ENCODE data around the gene DOCK1.
"Not testable (repeated sequence)": the region's sequence is repeated elsewhere in the genome, so short reads cannot be mapped to it uniquely, and the experiment has no call there.

DOCK1 gene

DNA sequence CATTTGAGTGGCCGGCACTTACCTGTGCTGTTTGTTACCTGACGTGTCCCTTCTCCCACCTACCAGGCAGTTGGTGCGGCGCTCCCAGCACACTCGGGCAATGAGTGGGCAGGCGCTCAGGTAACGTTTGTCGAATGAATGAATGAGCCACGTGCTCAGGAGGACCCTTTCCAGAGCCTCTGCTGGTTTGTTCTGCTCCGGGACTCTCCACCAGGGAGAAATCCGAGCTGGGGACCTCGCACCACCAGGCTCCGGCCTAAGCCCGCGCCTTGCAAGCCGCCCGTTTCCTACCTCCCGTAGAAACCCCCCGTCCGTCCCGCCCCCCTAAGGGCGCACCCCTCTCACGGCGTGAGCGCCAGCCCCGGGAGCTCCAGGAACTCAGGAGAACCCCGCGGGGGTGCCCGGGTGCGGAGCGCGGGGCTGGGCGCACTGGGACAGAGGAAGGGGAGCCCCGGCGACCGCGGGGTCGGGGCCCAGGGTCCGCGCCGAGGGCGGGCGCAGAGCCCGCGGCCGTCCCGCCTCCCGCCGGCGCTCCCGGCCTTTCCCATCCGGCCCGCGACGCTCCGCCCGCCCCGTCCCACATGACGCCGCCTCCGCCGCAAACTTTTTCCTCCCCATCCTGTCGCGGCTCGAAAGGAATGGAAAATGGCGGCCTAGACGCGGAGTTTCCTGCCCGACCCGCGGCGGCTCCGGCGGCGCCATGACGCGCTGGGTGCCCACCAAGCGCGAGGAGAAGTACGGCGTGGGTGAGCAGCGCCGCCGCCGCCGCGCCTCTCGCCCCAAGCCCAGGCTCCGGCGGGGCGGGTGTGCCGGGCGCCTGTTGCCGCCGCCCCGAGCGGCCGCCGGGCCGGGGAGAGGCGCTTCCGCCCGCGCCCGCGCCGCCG, at the start of gene DOCK1:
Gene DOCK1, plus strand, starts transcription at position 611 of the 884 bp plus-strand sequence. Its CDS starts 90 bp downstream, at position 701.
- no peak for DNase-seq

DNA sequence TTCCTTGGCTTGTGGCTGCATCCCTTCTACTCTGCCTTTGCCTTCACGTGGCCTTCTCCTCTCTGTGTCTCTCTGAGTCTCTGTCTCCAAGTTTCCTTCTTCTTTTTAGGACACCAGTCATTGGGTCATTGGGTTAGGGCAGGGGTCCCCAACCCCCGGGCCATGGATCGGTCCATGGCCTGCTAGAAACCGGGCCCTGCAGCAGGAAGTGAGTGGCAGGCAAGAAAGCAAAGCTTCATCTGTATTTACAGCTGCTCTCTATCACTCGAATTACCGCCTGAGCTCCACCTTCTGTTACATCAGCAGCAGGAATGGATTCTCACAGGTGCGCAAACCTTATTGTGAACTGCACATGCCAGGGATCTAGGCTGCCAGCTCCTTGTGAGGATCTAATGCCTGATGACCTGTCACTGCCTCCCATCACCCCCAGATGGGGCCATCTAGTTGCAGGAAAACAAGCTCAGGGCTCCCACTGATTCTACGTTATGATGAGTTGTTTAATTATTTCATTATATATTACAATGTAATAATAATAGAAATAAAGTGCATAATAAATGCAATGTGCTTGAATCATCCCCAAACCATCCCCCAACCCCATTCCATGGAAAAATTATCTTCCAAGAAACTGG, 47.9 kb upstream of the DOCK1 start:
- DNase-seq, result no peak

DNA sequence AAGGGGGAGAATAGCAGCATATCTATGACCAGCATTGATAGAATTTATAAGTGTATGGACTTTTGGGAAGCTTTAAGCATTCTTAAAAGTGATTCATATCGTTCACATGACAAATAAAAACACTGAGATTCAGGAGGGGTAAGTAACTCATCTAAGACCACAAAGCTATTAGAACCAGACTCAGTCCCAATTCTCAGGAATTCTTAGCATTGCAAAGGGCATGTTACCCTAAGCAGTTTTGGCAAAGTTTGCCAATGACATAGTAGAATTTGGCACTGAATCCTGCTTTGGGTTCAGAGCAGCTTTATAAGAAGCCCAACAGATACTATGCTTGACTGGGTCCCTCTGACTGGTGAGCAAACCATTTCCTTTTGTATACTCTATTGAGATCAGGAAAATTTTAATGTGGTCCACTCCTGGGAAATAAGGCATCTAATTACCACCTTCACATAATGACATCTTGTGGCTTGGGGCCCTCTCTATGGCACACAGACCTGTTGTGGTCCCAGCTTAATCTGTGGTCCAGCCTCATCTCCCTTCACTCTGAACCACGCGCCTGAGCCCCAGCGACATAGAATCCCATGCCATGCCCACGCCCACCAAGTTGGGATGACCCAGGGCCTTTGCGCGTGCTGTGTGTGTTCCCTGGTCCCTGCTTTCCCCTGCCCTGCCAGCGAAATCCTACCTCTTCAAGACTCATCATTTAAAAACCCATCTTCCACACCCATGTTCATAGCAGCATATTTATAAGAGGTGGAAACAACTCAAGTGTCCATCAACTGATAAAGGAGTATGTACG, 37.5 kb upstream of the DOCK1 start:
- DNase-seq, result no peak

DNA sequence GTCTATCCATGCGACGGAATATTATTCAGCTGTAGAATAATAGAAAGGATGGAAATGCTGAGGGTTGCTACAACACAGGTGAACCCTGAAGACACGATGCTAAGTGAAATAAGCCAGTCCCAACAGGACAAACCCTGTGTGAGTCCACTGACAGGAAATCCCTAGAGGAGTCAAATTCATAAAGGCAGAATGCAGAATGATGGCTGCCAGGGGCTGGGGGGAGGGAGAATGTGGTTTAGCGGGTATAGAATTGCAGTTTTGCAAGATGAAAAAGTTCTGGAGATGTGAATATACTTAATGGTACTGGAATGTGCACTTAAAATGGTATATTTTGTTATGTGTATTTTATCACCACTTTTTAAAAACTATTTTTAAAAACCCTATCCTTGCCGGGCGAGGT, 36.9 kb upstream of the DOCK1 start:
- no peak for DNase-seq

DNA sequence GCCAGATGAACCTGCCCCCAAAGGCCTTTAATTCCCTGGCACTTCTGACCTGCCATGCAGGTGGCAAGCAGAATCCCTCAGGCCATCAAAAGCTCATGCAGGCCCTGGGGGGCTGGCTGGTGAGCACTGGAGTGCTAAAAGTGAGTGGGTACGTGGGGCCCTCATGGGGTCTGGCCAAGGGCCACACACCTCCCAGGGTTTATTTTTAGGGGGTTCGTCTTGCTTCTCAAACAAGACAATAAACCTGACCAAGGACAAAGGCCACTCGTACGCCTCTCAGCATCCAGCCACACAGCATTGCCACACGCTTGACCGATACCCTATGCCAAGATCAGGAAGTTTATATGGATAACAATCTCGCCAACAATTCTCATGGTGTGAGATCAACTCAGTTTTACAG, 33.1 kb upstream of the DOCK1 start:
- no peak for DNase-seq

DNA sequence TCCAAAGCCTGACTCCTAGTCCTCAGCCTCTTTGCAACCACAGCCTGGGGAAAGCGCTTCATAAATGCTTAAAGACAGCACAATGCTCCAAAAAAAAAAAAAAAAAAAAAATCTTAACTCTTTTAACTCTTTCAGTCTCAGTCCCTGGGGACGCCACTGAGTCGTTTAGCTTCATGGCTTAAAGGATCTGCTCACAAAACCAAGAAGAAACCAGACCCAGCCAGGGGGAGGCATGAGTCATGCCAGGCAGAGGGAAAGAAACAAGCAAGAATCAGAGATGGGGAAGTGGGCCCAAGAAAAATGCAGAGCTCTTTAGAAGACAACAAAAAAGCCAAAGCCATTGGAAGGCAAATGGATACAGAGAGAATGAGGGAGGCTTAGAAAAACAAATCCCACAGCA, 32.5 kb upstream of the DOCK1 start:
- DNase-seq, result no peak

DNA sequence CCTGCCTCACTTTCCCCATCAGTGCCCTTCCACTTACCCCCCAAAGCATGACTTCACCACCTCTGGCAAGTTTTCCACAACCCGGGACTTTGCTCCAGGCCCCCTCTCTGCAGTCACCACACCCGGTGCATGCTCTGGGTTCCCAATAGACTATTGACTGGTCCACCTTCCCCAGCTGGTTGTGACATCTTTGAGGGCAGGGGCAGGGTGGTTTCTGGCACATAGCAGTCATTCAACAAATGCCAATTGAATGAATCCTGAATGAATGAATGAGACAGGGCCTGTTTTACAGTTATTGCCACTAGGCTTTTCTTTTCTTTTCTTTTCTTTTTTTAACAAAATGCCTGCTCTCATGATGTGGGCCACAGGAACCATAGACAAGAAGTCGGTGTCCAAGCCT, 28.8 kb upstream of the DOCK1 start:
- DNase-seq, result no peak

DNA sequence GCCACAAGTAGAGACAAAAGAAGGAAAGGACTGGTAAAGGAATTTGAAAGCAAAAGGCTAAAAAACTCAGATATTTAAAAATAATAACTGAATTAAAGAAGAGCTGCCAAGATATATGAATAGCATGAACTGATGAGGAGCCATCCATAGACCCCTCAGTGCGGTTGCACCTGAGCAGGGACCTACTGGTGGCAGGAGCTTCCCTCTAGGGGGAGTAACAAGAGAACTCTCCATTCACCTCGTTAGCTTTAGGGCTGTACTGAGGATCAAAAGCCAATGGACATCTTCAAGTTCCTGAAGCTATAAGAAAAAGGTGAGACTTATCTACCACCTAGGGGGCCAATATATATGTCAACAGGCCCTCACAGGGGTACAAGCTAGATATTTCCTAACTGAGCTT, 27.8 kb upstream of the DOCK1 start:
- no peak for DNase-seq

DNA sequence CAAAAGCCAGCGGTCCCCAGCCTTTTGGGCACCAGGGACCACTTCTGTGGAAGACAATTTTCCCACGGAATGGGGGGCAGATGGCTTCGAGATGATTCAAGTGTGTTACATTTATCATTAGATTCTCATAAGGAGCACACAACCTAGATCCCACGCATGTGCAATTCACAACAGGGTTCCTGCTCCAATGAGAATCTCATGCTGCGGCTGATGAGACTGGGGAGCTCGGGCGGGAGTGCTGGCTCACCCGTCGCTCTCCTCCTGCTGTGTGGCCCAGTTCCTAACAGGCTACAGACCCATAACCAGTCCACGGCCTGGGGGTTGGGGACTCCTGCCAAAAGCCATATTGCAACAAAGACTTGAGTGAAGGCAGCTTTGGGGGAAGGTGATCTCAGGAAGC, 26.6 kb upstream of the DOCK1 start:
- DNase-seq, result no peak

DNA sequence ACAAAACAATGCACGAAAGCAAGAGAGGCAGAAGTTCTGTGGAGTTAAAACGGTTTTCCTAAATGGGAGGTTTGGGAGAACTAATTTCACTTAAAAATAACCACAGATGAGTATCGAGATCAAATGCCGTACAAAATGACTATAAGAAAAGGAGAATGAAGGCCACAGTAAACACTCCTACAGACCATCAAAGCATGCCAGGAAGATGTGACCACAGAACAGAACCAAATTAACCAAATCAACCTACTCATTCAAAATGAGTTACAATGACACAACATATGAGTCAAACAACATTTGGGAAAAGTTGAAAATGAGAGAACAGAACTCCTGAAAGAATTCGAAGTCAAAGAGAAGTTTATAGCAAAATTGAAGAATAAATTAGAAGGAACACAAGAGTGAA, 24.3 kb upstream of the DOCK1 start:
- DNase-seq, result no peak

DNA sequence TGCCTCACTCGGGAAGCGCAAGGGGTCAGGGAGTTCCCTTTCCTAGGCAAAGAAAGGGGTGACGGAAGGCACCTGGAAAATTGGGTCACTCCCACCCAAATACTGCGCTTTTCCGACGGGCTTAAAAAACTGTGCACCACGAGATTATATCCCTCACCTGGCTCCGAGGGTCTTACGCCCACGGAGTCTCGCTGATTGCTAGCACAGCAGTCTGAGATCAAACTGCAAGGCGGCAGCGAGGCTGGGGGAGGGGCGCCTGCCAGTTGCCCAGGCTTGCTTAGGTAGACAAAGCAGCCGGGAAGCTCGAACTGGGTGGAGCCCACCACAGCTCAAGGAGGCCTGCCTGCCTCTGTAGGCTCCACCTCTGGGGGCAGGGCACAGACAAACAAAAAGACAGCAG, 23.2 kb upstream of the DOCK1 start:
- not testable (repeated sequence) for DNase-seq

DNA sequence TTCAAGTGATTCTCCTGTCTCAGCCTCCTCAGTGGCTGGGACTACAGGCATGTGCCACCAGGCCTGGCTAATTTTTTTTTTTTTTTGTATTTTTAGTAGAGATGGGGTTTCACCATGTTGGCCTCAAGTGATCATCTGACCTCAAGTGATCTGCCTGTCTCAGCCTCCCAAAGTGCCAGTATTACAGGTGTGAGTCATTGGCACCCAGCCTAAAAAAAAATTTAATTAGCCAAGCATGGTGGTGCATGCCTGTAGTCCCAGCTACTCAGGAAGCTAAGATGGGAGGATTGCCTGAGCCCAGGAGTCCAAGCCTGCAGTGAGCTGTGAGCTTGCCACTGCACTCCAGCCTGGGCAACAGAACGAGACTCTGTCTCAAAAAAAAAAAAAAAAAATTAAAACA, 16.8 kb upstream of the DOCK1 start:
- DNase-seq, result not testable (repeated sequence)

DNA sequence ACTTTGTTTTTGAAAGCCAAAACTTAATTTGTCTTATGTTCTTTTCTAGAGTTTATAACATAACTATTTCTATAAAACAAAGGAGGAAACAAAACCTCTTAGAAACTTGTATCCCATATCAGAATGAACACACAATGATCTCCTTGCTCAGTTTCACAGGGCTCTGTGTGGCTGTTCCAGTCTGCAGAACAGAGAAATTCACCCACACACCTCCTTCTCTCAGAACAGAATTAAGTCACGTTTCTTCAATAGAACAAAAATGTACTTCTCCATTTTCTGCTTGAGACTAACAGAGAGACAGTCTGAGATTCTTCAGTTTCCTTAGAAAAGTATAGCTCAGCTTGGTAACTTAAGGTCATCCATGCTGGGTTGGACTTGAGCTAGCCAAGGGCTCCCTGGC, 15.8 kb upstream of the DOCK1 start:
- DNase-seq, result no peak

DNA sequence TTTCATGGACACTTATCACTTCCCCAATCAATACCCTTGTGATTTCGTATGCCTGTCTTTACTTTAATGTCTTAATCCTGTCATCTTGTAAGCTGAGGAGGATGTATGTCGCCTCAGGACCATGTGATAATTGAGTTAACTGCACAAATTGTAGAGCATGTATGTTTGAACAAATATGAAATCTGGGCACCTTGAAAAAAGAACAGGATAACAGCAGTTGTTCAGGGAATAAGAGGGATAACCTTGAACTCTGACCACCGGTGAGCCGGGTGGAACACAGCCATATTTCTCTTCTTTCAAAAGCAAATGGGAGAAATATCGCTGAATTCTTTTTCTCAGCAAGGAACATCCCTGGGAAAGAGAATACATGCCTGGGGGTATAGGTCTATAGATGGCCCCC, 14.4 kb upstream of the DOCK1 start:
- DNase-seq, result not testable (repeated sequence)

DNA sequence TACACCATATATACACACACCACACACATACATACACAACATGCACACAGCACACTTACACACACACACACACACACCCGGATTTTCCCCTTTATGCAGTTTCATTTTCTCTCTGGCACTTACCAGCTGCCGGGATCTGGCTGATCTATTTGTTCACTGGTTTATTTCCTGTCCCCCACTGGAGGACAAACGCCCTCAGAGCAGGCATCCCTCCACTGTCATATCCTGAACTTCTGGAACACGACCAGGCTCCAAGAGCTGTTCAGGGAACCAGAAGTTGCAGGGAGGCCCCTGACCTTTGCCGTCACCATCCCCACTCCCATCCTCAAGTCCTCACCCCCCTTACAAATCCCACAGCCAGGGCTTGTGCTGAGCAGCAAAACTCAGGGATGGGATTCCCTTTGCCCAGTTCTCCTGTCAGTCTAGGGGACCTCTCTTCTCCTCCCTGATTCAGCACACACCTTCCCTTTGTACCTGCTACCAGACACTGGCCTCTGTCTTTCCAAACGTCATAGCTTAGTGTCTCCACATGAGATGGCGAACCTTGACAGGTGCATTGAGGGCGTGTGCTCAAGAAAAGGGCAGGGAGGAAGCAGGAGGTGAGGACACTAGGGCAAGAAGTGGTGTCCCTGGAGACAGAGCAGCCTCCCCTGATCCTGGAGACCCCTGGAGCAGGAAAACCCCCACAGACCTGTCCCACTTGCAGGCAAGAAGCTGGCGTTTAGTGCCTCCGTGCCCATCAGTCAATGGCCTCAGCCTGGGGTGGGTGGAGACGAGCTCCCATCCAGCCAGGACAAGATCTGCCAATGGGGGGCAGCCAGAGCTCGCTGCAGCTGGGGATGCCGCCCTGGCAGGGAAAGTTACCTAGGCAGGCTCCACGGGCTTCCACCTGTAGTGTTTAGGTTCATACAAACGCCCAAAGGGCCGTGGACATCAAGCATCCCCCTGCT, 12.7 kb upstream of the DOCK1 start:
- no peak for DNase-seq

DNA sequence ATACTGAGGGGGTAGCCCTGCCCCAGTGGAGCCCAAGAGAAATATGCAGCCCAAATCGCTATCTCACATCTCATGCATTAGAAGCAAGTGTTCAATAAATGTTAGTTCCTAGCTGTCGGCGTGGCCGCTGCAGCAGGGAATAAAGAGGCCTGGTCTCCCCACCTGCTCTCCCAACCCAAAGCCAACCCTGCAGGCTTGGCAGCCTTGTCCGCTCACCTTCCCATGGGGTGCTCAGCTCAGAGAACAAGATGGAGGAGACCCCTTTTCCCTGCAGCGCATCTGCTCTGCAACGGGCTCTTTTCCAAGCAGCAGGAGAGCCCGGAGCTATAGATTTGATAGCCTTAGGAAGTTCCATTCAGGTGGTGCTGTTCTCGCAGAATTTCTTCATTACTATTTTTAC, 12.0 kb upstream of the DOCK1 start:
- no peak for DNase-seq

DNA sequence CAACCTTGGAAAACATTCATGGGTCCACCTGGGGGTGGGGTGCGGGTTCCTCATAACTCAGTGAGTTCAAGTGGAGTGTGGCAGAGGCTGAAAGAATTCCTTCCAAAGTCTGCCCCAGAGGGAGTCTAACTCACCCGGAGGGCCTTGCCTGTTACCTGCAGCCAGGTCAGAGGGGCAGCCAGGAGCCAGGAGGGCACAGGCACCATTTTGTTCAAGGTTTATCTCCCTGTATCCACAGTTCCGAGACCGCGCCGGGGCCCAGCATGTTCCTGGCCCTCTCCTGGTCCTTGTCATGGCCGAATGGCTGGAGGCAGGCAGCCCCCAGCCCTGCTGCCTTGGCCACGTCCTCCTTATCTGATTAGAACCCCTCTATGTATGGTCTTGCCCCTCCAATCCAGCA, 11.4 kb upstream of the DOCK1 start:
- no peak for DNase-seq

DNA sequence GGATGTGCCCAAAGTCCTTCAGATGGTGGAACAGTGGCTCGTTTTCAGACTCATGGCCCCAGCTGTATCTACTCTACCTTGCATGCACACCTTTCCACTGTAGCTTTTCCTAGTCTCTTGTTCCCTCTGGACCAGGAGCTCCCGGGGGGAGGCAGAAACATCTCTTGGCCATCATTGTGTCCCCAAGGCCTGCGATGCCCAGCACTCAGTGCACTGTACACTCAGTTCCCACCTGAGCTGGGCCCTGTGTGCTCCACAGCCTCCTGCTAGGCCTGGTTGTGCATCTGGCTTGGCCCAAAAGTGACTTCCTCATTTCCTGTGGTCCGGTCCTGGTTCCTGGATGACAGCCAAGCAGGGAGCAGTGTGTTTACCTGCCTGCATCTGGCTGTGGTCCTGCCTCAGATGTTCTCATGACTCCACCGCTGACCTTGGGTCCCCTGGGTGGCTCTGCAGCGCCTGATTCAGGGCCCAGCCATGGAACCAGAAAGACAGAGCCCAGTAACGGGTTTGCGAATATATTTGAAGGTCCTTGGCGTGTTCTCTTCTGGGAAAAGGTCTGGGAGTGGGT, 9.9 kb upstream of the DOCK1 start:
- no peak for DNase-seq

DNA sequence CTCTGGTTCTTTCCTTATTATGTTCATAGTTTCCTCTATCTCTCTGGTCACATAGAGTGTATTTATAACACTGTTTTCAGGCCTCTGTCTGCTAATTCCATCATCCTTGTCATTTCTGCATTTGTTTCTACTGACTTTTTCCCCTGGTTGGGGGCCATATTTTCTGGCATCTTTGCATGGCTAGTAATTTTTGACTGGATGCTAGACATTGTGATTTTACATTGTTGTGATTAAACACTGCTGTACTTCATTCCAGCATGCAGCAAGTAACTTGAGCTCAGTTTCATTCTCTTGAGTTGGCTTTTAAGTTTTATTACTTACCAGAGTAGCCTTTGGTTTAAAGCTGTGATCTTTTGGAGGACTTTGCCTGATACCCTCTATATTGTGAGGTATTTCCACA, 6.8 kb upstream of the DOCK1 start:
- DNase-seq, result no peak

DNA sequence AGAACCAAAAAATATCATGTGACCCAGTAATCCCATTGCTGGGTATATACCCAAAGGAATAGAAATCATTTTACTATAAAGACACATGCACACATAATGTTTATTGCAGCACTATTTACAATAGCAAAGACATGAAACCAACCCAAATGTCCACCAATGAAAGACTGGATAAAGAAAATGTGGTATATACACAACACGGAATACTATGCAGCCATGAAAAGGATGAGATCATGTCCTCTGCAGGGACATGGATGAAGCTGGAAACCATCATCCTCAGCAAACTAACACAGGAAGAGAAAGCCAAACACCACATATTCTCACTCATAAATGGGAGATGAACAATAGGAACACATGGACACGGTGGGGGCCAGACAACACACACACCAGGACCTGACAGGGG, 5.7 kb upstream of the DOCK1 start:
- DNase-seq, result not testable (repeated sequence)

DNA sequence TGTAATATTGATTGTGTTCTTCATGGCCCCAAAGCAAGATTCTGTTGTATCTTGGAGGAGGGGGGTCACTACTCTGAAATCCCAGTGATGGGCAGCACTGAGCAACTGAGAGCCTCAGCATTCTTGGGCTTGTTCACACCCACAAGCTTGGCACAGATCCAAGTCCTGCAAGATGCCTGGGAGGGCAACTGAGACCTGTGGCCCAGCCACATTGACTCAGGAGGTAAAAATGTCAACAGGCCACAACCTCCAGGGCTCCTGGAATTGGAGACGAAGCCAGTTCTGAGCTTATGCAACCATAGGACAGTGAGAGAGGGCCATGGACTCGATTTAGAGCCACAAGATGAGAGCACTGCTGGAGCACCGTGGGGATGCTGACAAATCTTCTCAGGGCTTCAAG, 3.1 kb upstream of the DOCK1 start:
- no peak for DNase-seq

Measured in activated CD4-positive, alpha-beta T cell treated with anti-CD3 and anti-CD28 coated beads, Interleukin-2, amount 50 U/mL, for 4 hours (primary cell).